Measurements from ENCODE around the gene STIL.

Gene STIL

DNA sequence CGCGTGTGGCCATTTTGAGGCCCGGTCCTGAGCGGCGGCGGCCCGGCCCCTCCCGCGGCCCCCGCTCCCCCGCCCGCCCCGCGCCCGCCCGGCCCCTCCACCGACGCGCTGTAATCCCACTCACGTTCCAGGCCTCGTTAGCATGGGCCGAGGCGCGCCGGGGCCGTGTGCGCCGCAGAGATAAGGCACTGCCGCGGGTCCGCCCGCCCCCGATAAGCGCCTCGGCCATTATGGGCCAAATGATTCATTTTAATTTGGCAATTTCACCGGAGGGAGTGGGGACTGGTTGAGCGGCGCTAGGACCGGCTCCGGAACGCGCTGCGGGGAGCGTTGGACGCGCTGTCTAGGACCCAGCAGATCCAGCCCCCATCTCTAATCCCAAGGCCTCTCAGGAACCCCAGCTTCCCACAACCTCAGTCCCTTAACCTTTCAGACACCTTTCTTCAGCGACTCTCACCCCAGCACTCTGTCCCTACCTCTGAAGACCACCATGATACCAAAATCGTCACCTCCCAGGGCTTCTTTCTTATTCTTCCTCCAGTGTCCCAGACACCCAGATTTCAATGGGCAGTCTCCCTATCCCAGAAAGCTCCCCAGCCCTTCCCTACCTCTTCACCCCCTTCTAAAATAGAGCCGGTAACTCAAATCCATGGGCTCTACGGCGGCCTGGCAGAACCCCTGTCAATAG, 81.6 kb downstream of the STIL start, which contains the start of gene TAL1:
TAL1 (minus strand) TSS at position 39 of the 688 bp plus-strand sequence. CDS start 6,337 bp downstream, outside the sequence.
- no peak for DNase-seq

DNA sequence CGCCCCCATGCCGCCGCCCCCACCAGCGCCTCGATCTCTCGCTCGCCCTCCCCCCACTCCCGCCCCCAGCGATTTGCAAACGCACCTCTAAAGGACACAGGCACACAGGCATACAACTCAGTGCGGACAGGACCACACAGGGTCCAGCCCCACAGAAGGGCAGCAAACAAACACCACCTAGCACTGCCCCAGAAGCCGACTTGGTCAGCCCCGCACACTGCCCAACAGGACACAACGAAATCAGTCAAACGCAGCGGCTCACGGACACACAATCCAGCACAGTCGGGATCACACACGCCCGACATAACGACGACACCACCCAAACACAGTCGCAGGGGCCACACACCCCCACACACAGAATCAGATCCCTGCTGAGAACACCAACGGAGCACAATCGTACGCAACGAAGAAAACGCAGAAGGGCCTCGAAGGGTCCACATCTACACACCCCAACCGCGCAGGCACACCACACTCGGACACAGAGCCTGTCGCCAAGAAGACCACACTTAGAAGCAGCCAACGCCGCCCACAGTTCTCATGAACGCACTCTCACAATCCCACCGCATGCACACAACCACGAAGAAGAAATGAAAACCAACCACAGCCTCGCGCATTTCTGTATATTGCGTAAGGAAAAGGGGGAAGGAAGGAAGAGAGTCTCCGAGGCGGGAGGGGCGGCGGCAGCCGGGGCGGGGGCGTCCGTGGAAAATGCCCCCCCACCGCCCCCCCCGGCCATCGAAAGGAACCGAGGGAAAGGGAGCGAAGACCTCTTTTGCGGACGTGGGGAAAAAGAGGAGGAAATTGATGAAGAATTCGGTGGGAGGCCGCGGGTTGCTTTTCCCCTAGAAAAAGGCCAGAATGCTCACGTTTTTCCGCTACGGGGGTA, 82.4 kb downstream of the STIL start:
- DNase-seq = peak; percentile 25

DNA sequence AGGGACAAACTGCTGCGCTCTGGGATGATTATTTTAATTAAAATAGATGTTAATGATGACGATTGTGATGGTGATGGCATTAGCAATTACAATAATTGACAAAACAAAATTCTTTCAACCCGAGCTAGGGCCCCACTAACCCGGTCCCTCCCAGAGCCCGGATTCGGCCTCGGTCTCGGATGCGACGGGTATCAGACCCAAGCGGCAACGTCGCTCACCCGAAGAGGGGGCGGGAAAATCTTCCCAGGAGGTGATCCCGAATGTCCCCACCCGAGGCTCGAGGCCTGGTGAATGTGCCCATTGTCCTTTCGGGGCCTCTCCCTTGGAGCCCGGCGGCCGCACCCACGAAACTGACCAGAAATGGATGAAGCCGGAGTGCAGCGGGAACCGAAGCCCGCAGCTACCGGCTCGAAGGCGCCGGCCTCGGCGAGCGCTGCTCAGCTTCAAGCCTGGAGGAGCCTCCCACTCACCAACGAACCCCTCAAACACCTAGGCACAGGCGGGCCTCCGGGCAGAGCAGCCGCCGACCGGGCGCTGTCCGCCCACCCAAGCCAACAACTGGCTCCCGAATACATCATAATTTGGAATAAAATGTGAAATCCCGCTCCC, 83.2 kb downstream of the STIL start:
- DNase-seq = no peak

DNA sequence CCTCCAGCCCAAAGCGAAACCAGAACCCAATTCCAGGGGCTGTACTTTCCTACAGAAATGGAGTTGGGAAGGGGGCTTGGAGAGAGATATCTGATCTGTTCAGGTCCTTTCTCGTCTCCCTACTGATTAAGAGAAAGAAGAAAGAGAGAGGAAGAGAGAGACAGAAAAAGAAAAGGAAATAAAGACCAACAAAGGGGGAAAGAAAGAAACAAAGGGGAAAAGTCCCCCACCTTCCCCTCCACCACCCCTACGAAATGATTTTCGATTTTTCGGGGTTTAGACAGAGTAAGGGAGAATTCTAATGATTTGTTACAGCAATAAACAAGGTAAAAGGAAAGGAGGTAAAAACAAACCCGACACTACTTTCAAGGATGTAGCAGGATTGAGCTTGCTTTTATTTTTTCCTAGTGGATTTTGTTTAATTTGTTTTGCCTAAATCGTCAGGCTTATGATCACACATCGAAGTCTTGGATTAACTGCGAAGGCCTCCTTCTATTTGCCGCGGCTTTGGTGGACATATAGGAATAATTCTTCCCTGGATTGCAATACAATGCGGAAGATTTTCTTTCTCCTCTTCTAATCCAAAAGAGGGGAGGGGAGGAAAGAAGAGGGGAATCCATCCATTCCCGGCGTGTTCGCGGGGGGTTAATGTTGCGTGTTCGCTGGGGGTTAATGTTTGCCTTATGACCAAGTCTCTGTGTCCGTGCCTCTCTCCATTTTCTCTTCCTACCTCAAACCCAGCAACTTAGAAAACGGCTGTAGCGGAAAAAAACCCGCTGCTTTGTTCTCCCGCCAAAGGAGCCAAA, 83.9 kb downstream of the STIL start:
- DNase-seq = no peak

DNA sequence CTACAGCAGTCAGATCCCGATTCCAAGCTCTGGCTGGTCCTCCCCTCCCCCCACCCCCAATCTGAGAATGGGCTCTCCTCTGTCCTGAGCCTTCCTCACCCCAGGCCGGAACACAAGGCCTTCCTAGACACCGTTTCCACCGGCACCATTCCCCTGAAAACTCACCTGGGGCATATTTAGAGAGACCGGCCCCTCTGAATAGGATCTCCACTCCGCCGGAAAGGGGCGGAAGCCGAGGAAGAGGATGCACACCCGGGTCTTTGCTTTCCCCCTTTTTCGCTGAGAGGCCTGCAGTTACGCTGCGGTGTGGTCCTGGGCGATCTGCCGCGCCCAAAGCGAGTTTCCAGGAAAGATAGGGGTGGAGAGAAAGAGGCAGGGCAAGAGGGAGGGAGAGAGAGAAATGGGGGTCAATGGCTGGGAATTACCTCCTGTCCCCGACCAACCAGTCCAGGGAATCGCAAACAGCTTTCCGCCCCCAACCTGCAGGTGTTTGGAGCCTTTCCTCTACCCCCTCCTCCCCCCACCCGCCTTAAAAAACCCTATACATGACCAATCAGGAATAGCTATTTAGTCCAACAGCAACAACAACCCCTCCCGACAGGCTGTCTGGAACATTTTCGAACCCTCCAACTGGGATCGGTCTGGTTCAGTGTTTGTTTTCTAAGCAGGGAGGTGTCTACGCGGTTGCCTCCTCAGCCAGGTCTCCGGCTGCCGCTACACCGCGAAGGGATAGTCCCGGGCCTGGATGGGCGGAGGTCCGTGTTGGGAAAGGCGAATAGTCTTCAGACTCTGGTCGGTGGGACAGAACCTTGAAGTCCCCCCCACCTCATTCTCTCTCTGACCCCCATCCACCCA, 84.7 kb downstream of the STIL start:
- DNase-seq = no peak

DNA sequence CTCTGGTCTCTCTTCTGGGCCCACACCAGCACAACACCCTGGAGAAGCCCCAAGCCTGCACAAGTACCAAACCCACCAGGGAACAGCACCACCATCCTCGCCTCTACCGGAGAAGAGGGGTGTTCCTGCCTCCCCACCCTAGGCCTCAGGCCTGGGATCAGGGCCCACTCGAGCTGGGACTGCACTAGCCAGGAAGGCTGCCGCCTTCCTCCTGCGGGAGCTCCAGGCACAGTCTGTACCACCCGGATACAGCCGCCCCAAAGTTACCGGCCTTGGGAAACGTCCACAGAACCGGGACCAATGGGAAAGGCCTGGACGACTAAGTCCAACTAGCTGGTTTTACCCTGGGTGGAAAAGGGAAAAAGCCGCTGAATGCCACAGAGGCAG, 85.3 kb downstream of the STIL start:
- DNase-seq = no peak

DNA sequence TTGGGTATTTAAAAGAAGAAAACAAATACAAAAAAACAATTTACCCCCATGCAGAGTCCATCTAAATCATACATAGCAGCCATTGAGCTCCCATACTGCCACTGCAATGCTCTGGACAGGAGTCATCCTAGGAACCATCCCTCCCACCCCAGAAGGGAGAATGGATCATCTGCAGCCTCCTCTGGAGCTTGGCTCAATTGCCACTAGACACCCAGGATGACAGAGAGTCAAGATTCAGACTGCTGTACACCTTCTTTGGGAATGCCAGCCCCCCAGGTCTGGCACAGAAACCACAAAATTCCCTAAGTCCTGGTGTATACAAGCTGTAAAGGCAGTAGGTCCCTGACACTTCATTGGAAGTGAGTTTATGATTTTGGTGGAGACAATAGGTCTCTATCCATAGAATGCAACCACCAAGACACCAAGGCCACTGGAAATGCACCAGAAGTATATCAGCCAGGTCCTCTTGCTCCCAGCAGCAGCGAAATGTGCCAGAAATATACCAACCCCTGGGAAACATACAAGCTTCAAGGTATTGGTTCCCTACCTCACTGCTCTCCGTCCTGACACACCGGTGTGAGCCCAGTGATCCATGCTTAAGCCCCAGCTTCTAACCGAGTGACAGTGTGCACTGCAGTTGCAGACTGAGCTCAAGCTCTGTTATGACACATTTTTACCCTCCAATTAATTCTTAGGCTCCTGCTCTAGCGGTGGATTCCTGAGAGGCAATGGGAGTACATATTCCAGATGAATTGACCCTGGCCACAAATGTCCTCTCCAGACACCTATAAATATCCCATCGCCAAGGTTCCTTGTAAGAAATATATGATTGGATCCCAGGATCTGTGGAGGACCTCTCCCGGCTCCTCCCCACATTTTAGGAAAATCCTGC, 86.4 kb downstream of the STIL start:
- no peak for DNase-seq

DNA sequence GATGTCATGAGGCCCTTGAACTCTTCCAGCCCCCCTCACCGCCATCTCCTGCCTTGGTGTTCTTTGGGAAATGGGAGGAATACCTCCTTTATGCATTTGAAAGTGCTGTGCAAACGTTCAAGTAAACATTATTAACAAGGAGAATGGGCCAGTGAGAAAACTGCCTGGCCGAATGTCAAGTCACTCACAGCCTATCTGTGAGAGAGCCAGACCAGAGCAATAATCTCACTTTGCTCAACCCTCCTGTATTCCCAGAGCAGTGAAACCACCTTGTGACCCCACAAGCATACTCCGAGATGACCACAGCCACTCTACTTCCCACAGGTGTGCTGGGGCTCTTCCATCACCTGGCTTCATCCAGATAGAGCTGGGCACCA, 87.1 kb downstream of the STIL start:
- no peak for DNase-seq

DNA sequence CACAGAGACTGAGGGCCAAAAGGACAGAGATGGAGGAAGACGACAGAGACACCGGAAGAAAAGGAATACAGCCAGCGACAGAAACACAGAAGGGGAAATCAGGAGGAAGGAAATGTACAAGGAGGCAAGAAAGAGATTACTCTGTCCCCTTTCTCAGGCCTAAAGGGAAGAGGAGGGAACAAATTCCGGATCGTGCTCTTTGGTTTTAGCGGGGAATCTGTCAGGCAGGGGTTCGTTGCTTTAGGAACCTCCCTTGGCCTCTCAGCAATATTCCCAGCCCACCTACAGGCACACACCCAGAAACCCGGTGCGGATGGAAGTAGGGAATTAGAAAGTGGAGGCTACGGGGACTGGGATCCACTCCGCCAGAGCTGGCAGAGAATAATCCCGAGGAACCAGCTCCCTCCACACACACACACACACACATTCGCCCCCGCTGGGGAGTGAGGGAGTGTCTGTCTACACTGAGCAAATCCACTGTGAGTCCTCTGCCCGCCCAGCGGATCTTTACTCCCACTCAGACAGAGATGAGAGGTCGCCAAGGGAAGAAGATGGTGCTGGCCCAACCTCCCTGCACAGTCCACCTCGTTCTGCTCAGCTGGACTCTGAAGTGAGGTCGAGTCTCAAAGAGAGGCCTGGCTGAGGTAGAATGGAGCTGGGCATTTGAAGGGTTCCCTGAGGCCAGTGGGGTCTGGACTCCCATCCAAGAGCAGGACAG, 87.7 kb downstream of the STIL start:
- no peak for DNase-seq

DNA sequence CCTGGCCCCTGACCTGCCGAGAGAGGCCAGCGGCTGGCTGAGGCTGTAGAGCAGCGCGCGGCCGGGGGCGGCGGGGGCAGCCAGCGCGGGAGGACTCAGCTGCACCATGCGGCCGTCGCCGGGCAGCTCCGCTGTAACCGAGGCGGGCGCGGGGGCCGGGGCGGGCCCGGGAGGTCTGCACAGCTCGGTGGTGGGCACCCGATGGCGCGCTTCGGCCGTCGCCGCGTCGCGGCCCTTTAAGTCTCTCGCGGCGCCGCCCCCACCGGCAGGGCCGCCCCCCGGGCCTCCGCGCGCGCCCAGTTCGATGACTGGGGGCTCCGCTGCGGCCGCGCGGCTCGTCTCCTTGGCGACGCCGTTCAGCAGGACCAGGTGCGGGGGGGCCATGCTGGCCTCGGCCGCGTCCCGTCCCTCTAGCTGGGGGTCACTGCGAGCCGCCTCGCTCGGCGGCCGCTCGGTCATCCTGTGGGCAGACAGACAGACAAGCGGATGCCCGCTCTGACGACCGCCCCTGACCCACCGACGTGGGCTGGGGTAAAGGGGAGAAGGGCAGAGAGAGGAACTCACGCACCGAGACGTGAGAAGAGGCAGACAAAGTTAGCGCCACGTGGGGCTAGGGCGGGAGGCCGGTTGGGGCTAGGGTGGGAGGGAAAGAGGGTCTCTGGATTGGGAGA, 88.4 kb downstream of the STIL start:
- DNase-seq = no peak

DNA sequence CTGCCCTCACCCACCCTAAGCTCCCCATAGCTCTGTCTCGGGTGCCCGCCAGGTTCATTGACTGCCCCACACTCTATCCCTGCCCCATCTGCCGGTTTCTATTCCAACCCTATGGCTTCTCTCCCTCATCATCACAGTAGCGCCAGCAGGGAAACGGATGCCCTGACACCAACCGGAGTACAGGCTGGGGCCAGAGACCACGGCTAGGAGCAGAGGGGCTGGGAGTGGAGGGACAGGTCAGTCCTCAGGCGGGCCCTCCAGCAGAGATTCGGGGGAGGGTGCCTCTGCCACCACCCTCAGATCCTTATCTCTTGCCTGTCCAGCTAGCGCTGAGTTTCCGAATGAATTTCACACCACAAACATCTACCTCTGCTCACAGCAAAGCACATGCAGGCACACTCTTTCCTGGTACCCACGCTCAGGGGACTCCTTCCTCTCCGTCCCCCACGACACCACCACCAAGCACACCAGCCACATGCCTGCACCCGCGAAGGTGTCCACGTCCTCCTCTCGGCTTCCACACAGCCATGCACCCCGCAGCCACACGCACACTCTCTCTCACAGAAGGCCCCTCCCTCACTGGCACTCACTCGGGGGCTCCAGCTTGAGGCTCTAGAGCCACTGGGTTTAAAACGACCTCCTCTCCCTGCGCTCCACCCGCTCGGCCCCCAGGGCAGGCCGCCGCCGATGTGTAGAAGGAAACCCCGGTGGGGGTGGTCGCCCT, 89.1 kb downstream of the STIL start:
- DNase-seq = no peak

DNA sequence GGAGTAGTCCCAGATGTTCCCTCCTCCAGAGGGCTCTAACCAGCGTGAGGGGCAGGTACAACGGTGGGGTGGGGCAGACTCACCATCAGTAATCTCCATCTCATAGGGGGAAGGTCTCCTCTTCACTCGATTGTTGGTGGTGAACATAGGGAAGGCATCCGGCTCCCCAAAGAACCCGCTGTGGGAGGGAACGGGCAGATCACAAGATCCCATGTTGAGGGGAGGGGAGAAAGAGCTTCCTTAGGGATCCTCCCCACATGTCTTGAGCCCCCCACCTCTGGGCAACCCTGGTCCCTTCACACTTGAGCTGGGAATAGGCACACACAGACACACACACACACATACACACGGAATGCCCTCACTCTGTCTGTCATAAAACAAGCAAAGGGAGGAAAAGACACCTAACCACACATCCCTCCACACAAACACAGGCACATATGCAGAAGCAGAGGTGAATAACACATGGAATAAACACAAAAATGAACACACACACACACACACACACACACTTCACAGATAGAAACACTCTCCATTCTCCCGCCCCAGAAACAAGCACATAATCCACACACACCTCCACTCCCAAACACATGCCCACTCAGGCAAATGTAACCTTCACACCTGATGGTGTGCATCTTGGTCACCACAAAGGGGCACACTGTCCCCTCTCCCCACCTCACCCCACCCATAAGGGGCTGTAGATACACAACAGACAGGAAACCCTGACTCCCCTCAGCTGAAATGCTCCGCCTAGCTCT, 89.8 kb downstream of the STIL start:
- no peak for DNase-seq

DNA sequence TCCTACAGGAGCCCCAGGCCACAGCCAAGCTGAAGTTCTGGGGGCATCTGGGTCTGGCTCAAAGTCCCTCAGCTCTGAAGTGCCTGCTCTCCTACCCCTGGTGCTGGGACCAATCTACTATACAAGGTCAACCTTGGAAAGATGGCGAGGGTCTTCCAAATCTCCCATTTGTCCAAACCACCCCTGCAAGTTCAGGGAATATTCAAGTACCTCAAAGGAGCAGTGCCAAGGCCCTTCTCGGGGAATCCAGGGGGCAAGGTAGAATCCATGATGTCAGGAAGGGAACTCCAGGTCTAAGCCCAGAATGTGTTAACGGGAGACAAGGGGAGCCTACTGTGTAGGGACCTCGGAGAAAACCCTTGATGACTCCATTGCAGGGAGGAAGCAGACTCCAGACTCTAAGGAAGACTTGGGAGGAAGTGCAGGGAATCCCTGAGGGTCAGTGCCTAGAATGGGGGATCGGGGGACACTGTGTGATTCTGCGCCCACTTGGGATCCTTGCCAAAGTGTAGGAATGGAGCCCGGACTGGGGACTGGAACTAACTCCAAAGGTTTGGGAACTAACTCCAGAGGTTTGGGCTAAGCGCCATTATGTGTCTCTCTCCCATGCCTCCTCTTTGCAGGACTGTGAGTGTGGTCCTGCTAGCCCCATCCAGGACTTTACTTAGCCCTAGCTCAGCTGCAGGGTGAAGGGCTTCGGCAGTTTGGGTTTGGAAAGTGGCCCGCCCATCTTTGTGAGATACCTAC, 90.6 kb downstream of the STIL start:
- no peak for DNase-seq

DNA sequence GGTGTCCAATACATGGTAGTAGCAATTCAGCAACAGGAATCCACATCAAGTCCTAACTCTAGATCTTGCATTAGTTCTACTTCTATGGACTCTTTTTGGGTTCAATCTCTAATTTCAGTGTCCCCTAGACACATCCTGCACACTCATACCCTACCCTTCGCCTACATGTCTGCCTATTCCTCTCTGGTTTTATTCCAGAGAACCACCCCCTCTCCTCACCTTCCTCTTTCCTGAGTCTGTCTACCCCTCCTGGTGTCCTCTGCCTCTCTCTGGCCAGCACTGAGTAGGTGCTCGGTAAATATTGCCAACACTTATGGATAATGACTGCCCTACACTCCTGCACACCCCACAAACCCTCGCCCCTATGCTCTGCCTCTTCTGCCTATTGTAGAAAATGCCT, 91.5 kb downstream of the STIL start:
- no peak for DNase-seq

DNA sequence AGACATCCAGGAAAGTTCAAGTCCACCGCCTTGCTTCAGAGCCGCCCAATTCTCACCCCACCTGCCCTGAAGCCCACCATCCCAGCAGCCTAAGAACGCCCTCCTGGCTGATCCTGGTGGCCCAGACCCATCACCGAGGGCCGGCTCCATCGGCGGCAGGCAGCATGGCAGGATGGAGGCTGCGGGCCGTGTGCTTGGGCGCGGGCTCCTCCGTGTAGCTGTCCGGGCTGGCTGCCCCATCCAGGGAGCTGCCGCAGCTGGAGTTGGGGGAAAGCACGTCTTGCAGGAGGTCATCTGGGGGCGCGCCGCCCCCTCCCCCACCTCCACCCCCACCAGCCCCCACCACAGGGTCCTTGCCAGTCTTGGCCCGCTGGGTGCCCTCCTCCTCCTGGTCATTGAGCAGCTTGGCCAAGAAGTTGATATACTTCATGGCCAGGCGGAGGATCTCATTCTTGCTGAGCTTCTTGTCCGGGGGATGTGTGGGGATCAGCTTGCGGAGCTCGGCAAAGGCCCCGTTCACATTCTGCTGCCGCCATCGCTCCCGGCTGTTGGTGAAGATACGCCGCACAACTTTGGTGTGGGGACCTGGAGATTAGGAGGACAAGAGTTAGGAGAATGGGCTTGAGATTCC, 94.2 kb downstream of the STIL start:
- DNase-seq = no peak

DNA sequence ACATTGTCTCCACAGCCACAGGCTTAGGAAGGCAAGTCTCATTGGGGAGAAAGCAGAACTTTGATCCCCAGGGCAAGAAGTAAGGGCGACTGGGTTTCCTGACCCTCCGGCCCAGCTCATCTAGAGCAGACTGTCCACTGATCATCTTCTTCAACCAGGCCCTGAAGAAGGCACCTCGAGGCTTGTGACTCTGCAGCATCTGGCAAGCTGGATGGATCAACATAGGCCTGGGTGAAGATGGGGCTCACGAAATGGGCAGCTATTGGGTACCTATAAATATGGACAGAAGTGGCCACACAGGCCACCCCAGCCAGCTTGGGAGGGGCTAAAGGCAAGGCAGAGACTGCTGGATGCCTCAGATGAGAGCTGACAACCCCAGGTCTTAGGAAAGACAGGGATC, 94.9 kb downstream of the STIL start:
- DNase-seq = no peak
